GM23338 (cell line): Measurements from ENCODE around the gene NCAPD2. TPM values are rescaled to one million over a fixed set of nuclear protein-coding genes. Genes with fewer than 3 reads are reported as not detected.

Experiments used
- ATAC-seq: fragments of 200-7000 bp; cut with Tn5 transposase; 3 replicates; pipeline ENCODE4 v1.9.1; 2020
- DNase-seq: peaks from one replicate; pipeline ENCODE4 v3.0.0-alpha.2; 2015; ENCODE audit warnings: low spot score
- H2AFZ ChIP-seq: fragments of 200-600 bp; sonication (generic); 2 replicates; pipeline ENCODE4 v1.8.0; 2016; ENCODE audit warnings: antibody characterized with exemption, mild to moderate bottlenecking, moderate library complexity
- H3F3A ChIP-seq: fragments of 200-600 bp; sonication (generic); replicated peaks from 2 replicates; pipeline ENCODE4 v1.8.0; 2017; ENCODE audit warnings: antibody characterized with exemption, mixed run types, low read depth
- H3K27ac ChIP-seq: fragments of 200-600 bp; sonication (generic); 2 replicates; pipeline ENCODE4 v1.6.1; 2016; ENCODE audit warnings: low read depth
- H3K27me3 ChIP-seq: fragments of 200-600 bp; sonication (generic); 2 replicates; pipeline ENCODE4 v1.8.0; 2016; ENCODE audit warnings: mild to moderate bottlenecking, mixed run types, moderate library complexity; ENCODE audit not compliant: insufficient read depth
- H3K36me3 ChIP-seq: fragments of 200-600 bp; sonication (generic); 2 replicates; pipeline ENCODE4 v1.8.0; 2016; ENCODE audit warnings: mild to moderate bottlenecking; ENCODE audit not compliant: insufficient read depth
- H3K4me1 ChIP-seq: fragments of 200-600 bp; sonication (generic); 2 replicates; pipeline ENCODE4 v1.8.0; 2016; ENCODE audit warnings: mild to moderate bottlenecking, moderate library complexity; ENCODE audit not compliant: insufficient read depth
- H3K4me2 ChIP-seq: fragments of 200-600 bp; sonication (generic); 2 replicates; pipeline ENCODE4 v1.7.1; 2017; ENCODE audit warnings: mixed run types
- H3K4me3 ChIP-seq: fragments of 200-600 bp; sonication (generic); 2 replicates; pipeline ENCODE4 v1.6.1; 2016; ENCODE audit warnings: mixed run types
- H3K79me2 ChIP-seq: fragments of 200-600 bp; sonication (generic); replicated peaks from 2 replicates; pipeline ENCODE4 v1.8.0; 2017; ENCODE audit warnings: mild to moderate bottlenecking; ENCODE audit not compliant: insufficient read depth
- H3K9me2 ChIP-seq: fragments of 200-600 bp; sonication (generic); 2 replicates; pipeline ENCODE4 v1.8.0; 2017; ENCODE audit not compliant: insufficient read depth
- H4K20me1 ChIP-seq: fragments of 200-600 bp; sonication (generic); replicated peaks from 2 replicates; pipeline ENCODE4 v1.8.0; 2017; ENCODE audit warnings: mild to moderate bottlenecking; ENCODE audit not compliant: insufficient read depth
- H3K27ac Mint-ChIP-seq: 2 replicates; pipeline ENCODE4 v1.8.0; 2020; ENCODE audit warnings: inconsistent platforms, mild to moderate bottlenecking, moderate library complexity, mixed read lengths
- H3K27me3 Mint-ChIP-seq: 3 replicates; pipeline ENCODE4 v1.8.0; 2022; ENCODE audit warnings: low read depth, mild to moderate bottlenecking, moderate library complexity, mixed read lengths, inconsistent platforms; ENCODE audit not compliant: insufficient read depth, poor library complexity
- H3K36me3 Mint-ChIP-seq: 3 replicates; pipeline ENCODE4 v1.8.0; 2021; ENCODE audit warnings: low read depth, mild to moderate bottlenecking, inconsistent platforms, moderate library complexity, mixed read lengths
- H3K4me1 Mint-ChIP-seq: 3 replicates; pipeline ENCODE4 v1.8.0; 2020; ENCODE audit warnings: mild to moderate bottlenecking, inconsistent platforms, mixed read lengths
- H3K4me3 Mint-ChIP-seq: 3 replicates; pipeline ENCODE4 v1.8.0; 2021; ENCODE audit warnings: moderate library complexity, mild to moderate bottlenecking, inconsistent platforms, mixed read lengths
- H3K9me3 Mint-ChIP-seq: 3 replicates; pipeline ENCODE4 v1.8.0; 2020; ENCODE audit warnings: moderate library complexity, mild to moderate bottlenecking, inconsistent platforms, mixed read lengths
- CREB1 ChIP-seq: fragments of 250-450 bp; sonication (Bioruptor Pico); IDR thresholded peaks from 2 replicates; pipeline ENCODE4 v1.5.0; 2020; ENCODE audit warnings: low read depth, mild to moderate bottlenecking, moderate library complexity
- EZH2 ChIP-seq: fragments of 200-600 bp; sonication (generic); IDR thresholded peaks from one replicate; pipeline ENCODE4 v1.8.0; 2017; ENCODE audit warnings: antibody characterized with exemption, mild to moderate bottlenecking, low read depth; ENCODE audit not compliant: unreplicated experiment
- EZH2phosphoT487 ChIP-seq: fragments of 200-600 bp; sonication (generic); IDR thresholded peaks from one replicate; pipeline ENCODE4 v1.8.1; 2018; ENCODE audit warnings: antibody characterized with exemption; ENCODE audit not compliant: unreplicated experiment
- JUNB ChIP-seq: IDR thresholded peaks from one replicate; pipeline ENCODE4 v1.6.1; 2016; ENCODE audit warnings: antibody characterized with exemption; ENCODE audit not compliant: unreplicated experiment
- NANOG ChIP-seq: IDR thresholded peaks from 2 replicates; pipeline ENCODE4 v1.6.1; 2016; ENCODE audit warnings: antibody characterized with exemption, borderline replicate concordance
- POLR2AphosphoS5 ChIP-seq: IDR thresholded peaks from 2 replicates; pipeline ENCODE4 v1.6.1; 2016; ENCODE audit warnings: antibody characterized with exemption, low read depth
- STAT1 ChIP-seq: IDR thresholded peaks from one replicate; pipeline ENCODE4 v1.6.1; 2016; ENCODE audit warnings: antibody characterized with exemption; ENCODE audit not compliant: unreplicated experiment
- ZNF114 ChIP-seq: fragments of 250-450 bp; sonication (Bioruptor Pico); IDR thresholded peaks from 2 replicates; pipeline ENCODE4 v1.5.0; 2020; ENCODE audit warnings: mild to moderate bottlenecking, moderate library complexity
- ZNF331 ChIP-seq: fragments of 250-450 bp; sonication (Bioruptor Pico); IDR thresholded peaks from 2 replicates; pipeline ENCODE4 v1.5.0; 2020; ENCODE audit warnings: low read depth, mild to moderate bottlenecking, moderate library complexity
- polyA plus RNA-seq: library from polyadenylated mRNA; unstranded; fragments of >200 nt; fragmentation: Nextera tagmentation; extraction: Ambion mirVana; gene quantifications from 2 replicates; pipeline ENCODE4 v1.2.1, GENCODE V29; 2016
- total RNA-seq: library from RNA; depleted of rRNA; stranded (reverse); fragments of >200 nt; shearing (Covaris generic); gene quantifications from 2 replicates; pipeline ENCODE4 v1.2.3, GENCODE V29; 2014
- TF ChIP-seq, protein P1 (sequence below), 2 experiments: fragments of 200-600 bp in 1 of 2; sonication (generic) in 1 of 2; conservative IDR thresholded peaks; 2 replicates each; pipeline versions ENCODE4 v1.5.1 to v1.6.1; 2016 to 2017; ENCODE audit warnings: antibody characterized with exemption in 2 of 2, low read depth in 2 of 2, mild to moderate bottlenecking in 2 of 2, moderate library complexity in 1 of 2
- TF ChIP-seq, protein P2 (sequence below): IDR thresholded peaks from 2 replicates; pipeline ENCODE4 v1.6.1; 2016; ENCODE audit warnings: antibody characterized with exemption
- TF ChIP-seq, protein P3 (sequence below): IDR thresholded peaks from one replicate; pipeline ENCODE4 v1.6.1; 2018; ENCODE audit warnings: antibody characterized with exemption; ENCODE audit not compliant: unreplicated experiment
- TF ChIP-seq, protein P4 (sequence below): fragments of 250-450 bp; sonication (Bioruptor Pico); IDR thresholded peaks from 2 replicates; pipeline ENCODE4 v1.5.0; 2020; ENCODE audit warnings: mild to moderate bottlenecking, moderate library complexity

Gene NCAPD2
- total and polyA plus RNA-seq, 2 experiments from 2014 or later, result 34.2 to 217 TPM

DNA sequence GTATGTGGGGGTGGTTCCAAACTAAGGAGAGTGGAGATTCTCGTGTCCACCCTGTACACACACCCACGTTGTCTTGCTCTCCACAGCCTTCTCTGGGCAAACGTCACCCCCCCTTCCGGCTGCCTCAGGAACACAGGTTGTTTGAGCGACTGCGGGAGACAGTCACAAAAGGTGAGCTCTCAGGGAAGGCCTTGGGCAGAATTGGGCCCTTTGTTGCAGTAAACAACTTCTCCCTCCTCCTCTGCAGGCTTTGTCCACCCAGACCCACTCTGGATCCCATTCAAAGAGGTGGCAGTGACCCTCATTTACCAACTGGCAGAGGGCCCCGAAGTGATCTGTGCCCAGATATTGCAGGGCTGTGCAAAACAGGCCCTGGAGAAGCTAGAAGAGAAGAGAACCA is 32.3 kb downstream of the NCAPD2 start:
- Histone ChIP-seq H3K9me2 (no peaks in the 10 kb centered on the region), H4K20me1 (peaks cover 6% of the 10 kb centered on the region), H3K27ac (no peak overlapping the region), H3K4me2 (no peak overlapping the region), H3K4me1 (peaks cover 4% of the 10 kb centered on the region; the same call in 1 of the 2 replicates), H3K36me3 (peaks cover 92% of the 10 kb centered on the region), H3K4me3 (no peak overlapping the region), H3K79me2 (0 out of 2 replicates have a peak, but pooled peaks cover 3% of the 10 kb centered on the region), H3F3A (peaks cover 34% of the 10 kb centered on the region), H3K27me3 (no peaks in the 10 kb centered on the region), H2AFZ (no peak overlapping the region)
- H3K36me3 Mint-ChIP-seq, result peaks cover 99% of the 10 kb centered on the region
- H3K4me1 Mint-ChIP-seq, result peaks cover 11% of the 10 kb centered on the region
- no peak overlapping the region for H3K4me3 Mint-ChIP-seq
- ATAC-seq, result no peak
- 0 out of 2 replicates have a peak overlapping the region, but pooled peaks have one; percentile 5 for H3K27ac Mint-ChIP-seq
- TF ChIP-seq, protein P1, sequence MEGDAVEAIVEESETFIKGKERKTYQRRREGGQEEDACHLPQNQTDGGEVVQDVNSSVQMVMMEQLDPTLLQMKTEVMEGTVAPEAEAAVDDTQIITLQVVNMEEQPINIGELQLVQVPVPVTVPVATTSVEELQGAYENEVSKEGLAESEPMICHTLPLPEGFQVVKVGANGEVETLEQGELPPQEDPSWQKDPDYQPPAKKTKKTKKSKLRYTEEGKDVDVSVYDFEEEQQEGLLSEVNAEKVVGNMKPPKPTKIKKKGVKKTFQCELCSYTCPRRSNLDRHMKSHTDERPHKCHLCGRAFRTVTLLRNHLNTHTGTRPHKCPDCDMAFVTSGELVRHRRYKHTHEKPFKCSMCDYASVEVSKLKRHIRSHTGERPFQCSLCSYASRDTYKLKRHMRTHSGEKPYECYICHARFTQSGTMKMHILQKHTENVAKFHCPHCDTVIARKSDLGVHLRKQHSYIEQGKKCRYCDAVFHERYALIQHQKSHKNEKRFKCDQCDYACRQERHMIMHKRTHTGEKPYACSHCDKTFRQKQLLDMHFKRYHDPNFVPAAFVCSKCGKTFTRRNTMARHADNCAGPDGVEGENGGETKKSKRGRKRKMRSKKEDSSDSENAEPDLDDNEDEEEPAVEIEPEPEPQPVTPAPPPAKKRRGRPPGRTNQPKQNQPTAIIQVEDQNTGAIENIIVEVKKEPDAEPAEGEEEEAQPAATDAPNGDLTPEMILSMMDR (conservative IDR thresholded peaks at IDR 0.05; ENCODE audit: low read depth in 2 of 2), result no peak
- TF ChIP-seq ZNF331 (no peak), POLR2AphosphoS5 (no peak), EZH2 (no peak), EZH2phosphoT487 (no peak), ZNF114 (CRISPR knock-in tag) (no peak), STAT1 (no peak), CREB1 (CRISPR knock-in tag) (no peak), NANOG (no peak), JUNB (no peak)
- TF ChIP-seq, protein P2, sequence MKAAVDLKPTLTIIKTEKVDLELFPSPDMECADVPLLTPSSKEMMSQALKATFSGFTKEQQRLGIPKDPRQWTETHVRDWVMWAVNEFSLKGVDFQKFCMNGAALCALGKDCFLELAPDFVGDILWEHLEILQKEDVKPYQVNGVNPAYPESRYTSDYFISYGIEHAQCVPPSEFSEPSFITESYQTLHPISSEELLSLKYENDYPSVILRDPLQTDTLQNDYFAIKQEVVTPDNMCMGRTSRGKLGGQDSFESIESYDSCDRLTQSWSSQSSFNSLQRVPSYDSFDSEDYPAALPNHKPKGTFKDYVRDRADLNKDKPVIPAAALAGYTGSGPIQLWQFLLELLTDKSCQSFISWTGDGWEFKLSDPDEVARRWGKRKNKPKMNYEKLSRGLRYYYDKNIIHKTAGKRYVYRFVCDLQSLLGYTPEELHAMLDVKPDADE, result no peak
- TF ChIP-seq, protein P3, sequence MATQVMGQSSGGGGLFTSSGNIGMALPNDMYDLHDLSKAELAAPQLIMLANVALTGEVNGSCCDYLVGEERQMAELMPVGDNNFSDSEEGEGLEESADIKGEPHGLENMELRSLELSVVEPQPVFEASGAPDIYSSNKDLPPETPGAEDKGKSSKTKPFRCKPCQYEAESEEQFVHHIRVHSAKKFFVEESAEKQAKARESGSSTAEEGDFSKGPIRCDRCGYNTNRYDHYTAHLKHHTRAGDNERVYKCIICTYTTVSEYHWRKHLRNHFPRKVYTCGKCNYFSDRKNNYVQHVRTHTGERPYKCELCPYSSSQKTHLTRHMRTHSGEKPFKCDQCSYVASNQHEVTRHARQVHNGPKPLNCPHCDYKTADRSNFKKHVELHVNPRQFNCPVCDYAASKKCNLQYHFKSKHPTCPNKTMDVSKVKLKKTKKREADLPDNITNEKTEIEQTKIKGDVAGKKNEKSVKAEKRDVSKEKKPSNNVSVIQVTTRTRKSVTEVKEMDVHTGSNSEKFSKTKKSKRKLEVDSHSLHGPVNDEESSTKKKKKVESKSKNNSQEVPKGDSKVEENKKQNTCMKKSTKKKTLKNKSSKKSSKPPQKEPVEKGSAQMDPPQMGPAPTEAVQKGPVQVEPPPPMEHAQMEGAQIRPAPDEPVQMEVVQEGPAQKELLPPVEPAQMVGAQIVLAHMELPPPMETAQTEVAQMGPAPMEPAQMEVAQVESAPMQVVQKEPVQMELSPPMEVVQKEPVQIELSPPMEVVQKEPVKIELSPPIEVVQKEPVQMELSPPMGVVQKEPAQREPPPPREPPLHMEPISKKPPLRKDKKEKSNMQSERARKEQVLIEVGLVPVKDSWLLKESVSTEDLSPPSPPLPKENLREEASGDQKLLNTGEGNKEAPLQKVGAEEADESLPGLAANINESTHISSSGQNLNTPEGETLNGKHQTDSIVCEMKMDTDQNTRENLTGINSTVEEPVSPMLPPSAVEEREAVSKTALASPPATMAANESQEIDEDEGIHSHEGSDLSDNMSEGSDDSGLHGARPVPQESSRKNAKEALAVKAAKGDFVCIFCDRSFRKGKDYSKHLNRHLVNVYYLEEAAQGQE, result no peak
- TF ChIP-seq, protein P4, sequence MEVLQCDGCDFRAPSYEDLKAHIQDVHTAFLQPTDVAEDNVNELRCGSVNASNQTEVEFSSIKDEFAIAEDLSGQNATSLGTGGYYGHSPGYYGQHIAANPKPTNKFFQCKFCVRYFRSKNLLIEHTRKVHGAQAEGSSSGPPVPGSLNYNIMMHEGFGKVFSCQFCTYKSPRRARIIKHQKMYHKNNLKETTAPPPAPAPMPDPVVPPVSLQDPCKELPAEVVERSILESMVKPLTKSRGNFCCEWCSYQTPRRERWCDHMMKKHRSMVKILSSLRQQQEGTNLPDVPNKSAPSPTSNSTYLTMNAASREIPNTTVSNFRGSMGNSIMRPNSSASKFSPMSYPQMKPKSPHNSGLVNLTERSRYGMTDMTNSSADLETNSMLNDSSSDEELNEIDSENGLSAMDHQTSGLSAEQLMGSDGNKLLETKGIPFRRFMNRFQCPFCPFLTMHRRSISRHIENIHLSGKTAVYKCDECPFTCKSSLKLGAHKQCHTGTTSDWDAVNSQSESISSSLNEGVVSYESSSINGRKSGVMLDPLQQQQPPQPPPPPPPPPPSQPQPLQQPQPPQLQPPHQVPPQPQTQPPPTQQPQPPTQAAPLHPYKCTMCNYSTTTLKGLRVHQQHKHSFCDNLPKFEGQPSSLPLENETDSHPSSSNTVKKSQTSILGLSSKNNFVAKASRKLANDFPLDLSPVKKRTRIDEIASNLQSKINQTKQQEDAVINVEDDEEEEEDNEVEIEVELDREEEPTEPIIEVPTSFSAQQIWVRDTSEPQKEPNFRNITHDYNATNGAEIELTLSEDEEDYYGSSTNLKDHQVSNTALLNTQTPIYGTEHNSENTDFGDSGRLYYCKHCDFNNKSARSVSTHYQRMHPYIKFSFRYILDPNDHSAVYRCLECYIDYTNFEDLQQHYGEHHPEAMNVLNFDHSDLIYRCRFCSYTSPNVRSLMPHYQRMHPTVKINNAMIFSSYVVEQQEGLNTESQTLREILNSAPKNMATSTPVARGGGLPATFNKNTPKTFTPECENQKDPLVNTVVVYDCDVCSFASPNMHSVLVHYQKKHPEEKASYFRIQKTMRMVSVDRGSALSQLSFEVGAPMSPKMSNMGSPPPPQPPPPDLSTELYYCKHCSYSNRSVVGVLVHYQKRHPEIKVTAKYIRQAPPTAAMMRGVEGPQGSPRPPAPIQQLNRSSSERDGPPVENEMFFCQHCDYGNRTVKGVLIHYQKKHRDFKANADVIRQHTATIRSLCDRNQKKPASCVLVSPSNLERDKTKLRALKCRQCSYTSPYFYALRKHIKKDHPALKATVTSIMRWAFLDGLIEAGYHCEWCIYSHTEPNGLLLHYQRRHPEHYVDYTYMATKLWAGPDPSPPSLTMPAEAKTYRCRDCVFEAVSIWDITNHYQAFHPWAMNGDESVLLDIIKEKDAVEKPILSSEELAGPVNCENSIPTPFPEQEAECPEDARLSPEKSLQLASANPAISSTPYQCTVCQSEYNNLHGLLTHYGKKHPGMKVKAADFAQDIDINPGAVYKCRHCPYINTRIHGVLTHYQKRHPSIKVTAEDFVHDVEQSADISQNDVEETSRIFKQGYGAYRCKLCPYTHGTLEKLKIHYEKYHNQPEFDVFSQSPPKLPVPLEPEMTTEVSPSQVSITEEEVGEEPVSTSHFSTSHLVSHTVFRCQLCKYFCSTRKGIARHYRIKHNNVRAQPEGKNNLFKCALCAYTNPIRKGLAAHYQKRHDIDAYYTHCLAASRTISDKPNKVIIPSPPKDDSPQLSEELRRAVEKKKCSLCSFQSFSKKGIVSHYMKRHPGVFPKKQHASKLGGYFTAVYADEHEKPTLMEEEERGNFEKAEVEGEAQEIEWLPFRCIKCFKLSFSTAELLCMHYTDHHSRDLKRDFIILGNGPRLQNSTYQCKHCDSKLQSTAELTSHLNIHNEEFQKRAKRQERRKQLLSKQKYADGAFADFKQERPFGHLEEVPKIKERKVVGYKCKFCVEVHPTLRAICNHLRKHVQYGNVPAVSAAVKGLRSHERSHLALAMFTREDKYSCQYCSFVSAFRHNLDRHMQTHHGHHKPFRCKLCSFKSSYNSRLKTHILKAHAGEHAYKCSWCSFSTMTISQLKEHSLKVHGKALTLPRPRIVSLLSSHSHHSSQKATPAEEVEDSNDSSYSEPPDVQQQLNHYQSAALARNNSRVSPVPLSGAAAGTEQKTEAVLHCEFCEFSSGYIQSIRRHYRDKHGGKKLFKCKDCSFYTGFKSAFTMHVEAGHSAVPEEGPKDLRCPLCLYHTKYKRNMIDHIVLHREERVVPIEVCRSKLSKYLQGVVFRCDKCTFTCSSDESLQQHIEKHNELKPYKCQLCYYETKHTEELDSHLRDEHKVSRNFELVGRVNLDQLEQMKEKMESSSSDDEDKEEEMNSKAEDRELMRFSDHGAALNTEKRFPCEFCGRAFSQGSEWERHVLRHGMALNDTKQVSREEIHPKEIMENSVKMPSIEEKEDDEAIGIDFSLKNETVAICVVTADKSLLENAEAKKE (CRISPR knock-in tag), result no peak
- peaks cover 3% of the 10 kb centered on the region for H3K27me3 Mint-ChIP-seq
- no peaks in the 10 kb centered on the region for H3K9me3 Mint-ChIP-seq
- DNase-seq, result no peak
